Measurements from ENCODE around the gene SBNO2.
"Not testable (repeated sequence)": the region's sequence is repeated elsewhere in the genome, so short reads cannot be mapped to it uniquely, and the experiment has no call there.

SBNO2 gene

GRCh38 chr19:1205114-1206099, 31.3 kb upstream of the SBNO2 start, which contains the start of gene STK11:
Gene STK11 (plus strand): TSS chr19:1205778. CDS start chr19:1206914, 1,136 bp downstream.
- DNase-seq (ENCODE audit: low read depth): peak; percentile 99
- peak within 1 kb of the TSS; percentile 95 for H3K9ac ChIP-seq (ENCODE audit: low read length)
- peaks cover 40% of the 10 kb centered on the region for H3K4me1 ChIP-seq (ENCODE audit: control insufficient read depth, insufficient read depth, low read length)
- peak within 1 kb of the TSS; percentile 95 for H3K4me3 ChIP-seq (ENCODE audit: low read length)
- H3K36me3 ChIP-seq (ENCODE audit: control insufficient read depth, insufficient read depth, low read length, severe bottlenecking): no peaks in the 10 kb centered on the region
- H3K9me3 ChIP-seq (ENCODE audit: control insufficient read depth, low read length): no peaks in the 10 kb centered on the region
- H3K27me3 ChIP-seq (replicated peaks; ENCODE audit: control insufficient read depth, insufficient read depth, low read length): no peaks in the 10 kb centered on the region

GRCh38 chr19:1200614-1201013, 26.5 kb upstream of the SBNO2 start:
- H3K27me3 ChIP-seq (replicated peaks; ENCODE audit: control insufficient read depth, insufficient read depth, low read length); H3K36me3 ChIP-seq (ENCODE audit: control insufficient read depth, insufficient read depth, low read length, severe bottlenecking); H3K9ac ChIP-seq (ENCODE audit: low read length); H3K4me3 ChIP-seq (ENCODE audit: low read length); DNase-seq (ENCODE audit: low read depth); H3K9me3 ChIP-seq (ENCODE audit: control insufficient read depth, low read length): not testable (repeated sequence)
- peaks cover 21% of the 10 kb centered on the region for H3K4me1 ChIP-seq (ENCODE audit: control insufficient read depth, insufficient read depth, low read length)

GRCh38 chr19:1199531-1199930, 25.5 kb upstream of the SBNO2 start:
- Histone ChIP-seq H3K9ac (ENCODE audit: low read length) (no peak overlapping the region), H3K9me3 (ENCODE audit: control insufficient read depth, low read length) (no peaks in the 10 kb centered on the region), H3K36me3 (ENCODE audit: control insufficient read depth, insufficient read depth, low read length, severe bottlenecking) (no peaks in the 10 kb centered on the region), H3K27me3 (replicated peaks; ENCODE audit: control insufficient read depth, insufficient read depth, low read length) (no peaks in the 10 kb centered on the region), H3K4me1 (ENCODE audit: control insufficient read depth, insufficient read depth, low read length) (peaks cover 15% of the 10 kb centered on the region), H3K4me3 (ENCODE audit: low read length) (no peak overlapping the region)
- DNase-seq (ENCODE audit: low read depth): no peak

GRCh38 chr19:1189419-1189818, 15.4 kb upstream of the SBNO2 start:
- no peaks in the 10 kb centered on the region for H3K27me3 ChIP-seq (replicated peaks; ENCODE audit: control insufficient read depth, insufficient read depth, low read length)
- no peak overlapping the region for H3K9ac ChIP-seq (ENCODE audit: low read length)
- no peaks in the 10 kb centered on the region for H3K36me3 ChIP-seq (ENCODE audit: control insufficient read depth, insufficient read depth, low read length, severe bottlenecking)
- no peaks in the 10 kb centered on the region for H3K9me3 ChIP-seq (ENCODE audit: control insufficient read depth, low read length)
- DNase-seq (ENCODE audit: low read depth): no peak
- H3K4me1 ChIP-seq (ENCODE audit: control insufficient read depth, insufficient read depth, low read length): no peaks in the 10 kb centered on the region
- H3K4me3 ChIP-seq (ENCODE audit: low read length): no peak overlapping the region

- peak; percentile 57 for DNase-seq (ENCODE audit: low read depth)
- Histone ChIP-seq H3K9me3 (ENCODE audit: control insufficient read depth, low read length) (no peaks in the 10 kb centered on the region), H3K36me3 (ENCODE audit: control insufficient read depth, insufficient read depth, low read length, severe bottlenecking) (no peaks in the 10 kb centered on the region), H3K4me1 (ENCODE audit: control insufficient read depth, insufficient read depth, low read length) (peaks cover 9% of the 10 kb centered on the region), H3K27me3 (replicated peaks; ENCODE audit: control insufficient read depth, insufficient read depth, low read length) (no peaks in the 10 kb centered on the region), H3K9ac (ENCODE audit: low read length) (no peak overlapping the region), H3K4me3 (ENCODE audit: low read length) (no peak overlapping the region)
These were observed 9.6 kb upstream of the SBNO2 start for GRCh38 chr19:1183543-1184172.

GRCh38 chr19:1182727-1183126, 8.7 kb upstream of the SBNO2 start:
- no peak for DNase-seq (ENCODE audit: low read depth)
- Histone ChIP-seq H3K4me3 (ENCODE audit: low read length) (no peak overlapping the region), H3K4me1 (ENCODE audit: control insufficient read depth, insufficient read depth, low read length) (peaks cover 12% of the 10 kb centered on the region), H3K9me3 (ENCODE audit: control insufficient read depth, low read length) (no peaks in the 10 kb centered on the region), H3K36me3 (ENCODE audit: control insufficient read depth, insufficient read depth, low read length, severe bottlenecking) (no peaks in the 10 kb centered on the region), H3K27me3 (replicated peaks; ENCODE audit: control insufficient read depth, insufficient read depth, low read length) (no peaks in the 10 kb centered on the region), H3K9ac (ENCODE audit: low read length) (no peak overlapping the region)

- Histone ChIP-seq H3K4me3 (ENCODE audit: low read length) (no peak overlapping the region), H3K4me1 (ENCODE audit: control insufficient read depth, insufficient read depth, low read length) (peaks cover 19% of the 10 kb centered on the region), H3K27me3 (replicated peaks; ENCODE audit: control insufficient read depth, insufficient read depth, low read length) (no peaks in the 10 kb centered on the region), H3K9me3 (ENCODE audit: control insufficient read depth, low read length) (no peaks in the 10 kb centered on the region), H3K36me3 (ENCODE audit: control insufficient read depth, insufficient read depth, low read length, severe bottlenecking) (no peaks in the 10 kb centered on the region), H3K9ac (ENCODE audit: low read length) (peak overlapping the region; percentile 37)
- DNase-seq (ENCODE audit: low read depth): no peak
These were observed 8.0 kb upstream of the SBNO2 start for GRCh38 chr19:1182068-1182467.

- H3K9ac ChIP-seq (ENCODE audit: low read length): peak overlapping the region; percentile 37
- no peak overlapping the region for H3K4me3 ChIP-seq (ENCODE audit: low read length)
- H3K4me1 ChIP-seq (ENCODE audit: control insufficient read depth, insufficient read depth, low read length): peaks cover 23% of the 10 kb centered on the region
- H3K36me3 ChIP-seq (ENCODE audit: control insufficient read depth, insufficient read depth, low read length, severe bottlenecking): no peaks in the 10 kb centered on the region
- no peak for DNase-seq (ENCODE audit: low read depth)
- H3K27me3 ChIP-seq (replicated peaks; ENCODE audit: control insufficient read depth, insufficient read depth, low read length): no peaks in the 10 kb centered on the region
- no peaks in the 10 kb centered on the region for H3K9me3 ChIP-seq (ENCODE audit: control insufficient read depth, low read length)
These were observed 7.5 kb upstream of the SBNO2 start for GRCh38 chr19:1181606-1182005.

- Histone ChIP-seq H3K4me1 (ENCODE audit: control insufficient read depth, insufficient read depth, low read length) (peaks cover 25% of the 10 kb centered on the region), H3K9ac (ENCODE audit: low read length) (peak overlapping the region; percentile 82), H3K9me3 (ENCODE audit: control insufficient read depth, low read length) (no peaks in the 10 kb centered on the region), H3K36me3 (ENCODE audit: control insufficient read depth, insufficient read depth, low read length, severe bottlenecking) (no peaks in the 10 kb centered on the region), H3K4me3 (ENCODE audit: low read length) (peak overlapping the region; percentile 65), H3K27me3 (replicated peaks; ENCODE audit: control insufficient read depth, insufficient read depth, low read length) (no peaks in the 10 kb centered on the region)
- DNase-seq (ENCODE audit: low read depth): peak; percentile 95
These were observed 3.5 kb upstream of the SBNO2 start for GRCh38 chr19:1177322-1178114.

- Histone ChIP-seq H3K4me3 (ENCODE audit: low read length) (peak overlapping the region; percentile 90), H3K36me3 (ENCODE audit: control insufficient read depth, insufficient read depth, low read length, severe bottlenecking) (no peaks in the 10 kb centered on the region), H3K9ac (ENCODE audit: low read length) (peak overlapping the region; percentile 98), H3K27me3 (replicated peaks; ENCODE audit: control insufficient read depth, insufficient read depth, low read length) (no peaks in the 10 kb centered on the region), H3K9me3 (ENCODE audit: control insufficient read depth, low read length) (no peaks in the 10 kb centered on the region), H3K4me1 (ENCODE audit: control insufficient read depth, insufficient read depth, low read length) (peaks cover 56% of the 10 kb centered on the region)
- peak; percentile 58 for DNase-seq (ENCODE audit: low read depth)
These were observed 766 bp downstream of the SBNO2 start for GRCh38 chr19:1173159-1173844.

All from adipocyte (in vitro differentiated cells).